GM13976 (cell line): ENCODE data around the gene CIITA.

Experiments
- DNase-seq: peaks from one replicate; pipeline ENCODE4 v3.0.0; 2012; ENCODE audit warnings: low spot score
- CTCF ChIP-seq: IDR thresholded peaks from 2 replicates; pipeline ENCODE4 v1.5.1; 2012; ENCODE audit warnings: borderline replicate concordance, mild to moderate bottlenecking; ENCODE audit not compliant: insufficient read depth; ENCODE audit errors: extremely low read depth, missing control alignments, control extremely low read depth
- in situ Hi-C: fragments of 300-500 bp; cut with MboI; formaldehyde crosslinking; loops from one replicate; pipeline ENCODE4 v1.12.0; 2022; ENCODE audit warnings: low sequenced_read_pairs, mixed read lengths, inconsistent platforms; ENCODE audit not compliant: unreplicated experiment

The CIITA gene

GRCh38 chr16:10950393-10950792 lies 73.4 kb downstream of the CIITA start:
- TF ChIP-seq CTCF, result no peak
- DNase-seq, result no peak
- in situ Hi-C loops, result loop anchor here (10.0 to 25.0 kb wide), 4 partner anchors 424 to 862 kb away; a partner anchor contains a TSS

GRCh38 chr16:10951026-10951425 lies 74.0 kb downstream of the CIITA start:
- no peak for DNase-seq
- in situ Hi-C loops, result loop anchor here (10.0 to 25.0 kb wide), 4 partner anchors 424 to 861 kb away; a partner anchor contains a TSS
- no peak for TF ChIP-seq CTCF

- no peak for TF ChIP-seq CTCF
- in situ Hi-C loops, result loop anchor here (10.0 to 25.0 kb wide), 4 partner anchors 420 to 857 kb away; a partner anchor contains a TSS
- DNase-seq, result no peak
Measured at GRCh38 chr16:10954903-10955302, 77.9 kb downstream of the CIITA start.

- no peak for DNase-seq
- in situ Hi-C loops, result loop anchor here (10.0 to 25.0 kb wide), 4 partner anchors 417 to 854 kb away; a partner anchor contains a TSS
- TF ChIP-seq CTCF, result no peak
Measured at GRCh38 chr16:10957771-10958482, 80.9 kb downstream of the CIITA start.

- TF ChIP-seq CTCF, result no peak
- in situ Hi-C loops, result loop anchor here (10.0 to 25.0 kb wide), 4 partner anchors 416 to 853 kb away; a partner anchor contains a TSS
- DNase-seq, result no peak
Measured at GRCh38 chr16:10959161-10959560, 82.2 kb downstream of the CIITA start.

- in situ Hi-C loops, result loop anchor here (10.0 to 25.0 kb wide), 4 partner anchors 294 to 851 kb away; partner anchors contain the start of gene SOCS1
- TF ChIP-seq CTCF, result no peak
- no peak for DNase-seq
Measured at GRCh38 chr16:10961231-10961630, 84.2 kb downstream of the CIITA start.
